ENCODE data around the gene TMPRSS9. TPM values are rescaled to one million over a fixed set of nuclear protein-coding genes. Genes with fewer than 3 reads are reported as not detected.

TMPRSS9 gene
- total and polyA plus RNA-seq, 2 experiments from 2014 or later: not detected

DNA sequence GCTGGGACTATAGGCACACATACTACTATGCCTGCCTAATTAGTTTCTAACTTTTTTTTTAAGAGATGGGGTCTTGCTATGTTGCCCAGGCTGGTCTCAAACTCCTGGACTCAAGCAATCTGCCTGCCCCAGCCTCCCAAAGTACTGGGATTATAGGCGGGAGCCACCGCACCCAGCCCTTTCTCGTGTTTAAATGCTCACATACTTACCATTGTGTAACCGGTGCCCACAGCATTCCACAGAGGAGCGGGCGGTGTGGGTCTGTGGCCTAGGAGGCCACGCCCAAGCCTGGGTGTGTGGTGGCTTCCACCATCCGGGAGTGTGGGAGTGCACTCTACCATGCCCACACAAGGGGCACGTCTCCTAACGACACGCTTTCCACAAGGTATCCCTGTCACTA, 89.0 kb downstream of the TMPRSS9 start:
- DNase-seq (ENCODE audit: low read depth in 1 of 2, low spot score in 1 of 2): no peak
- H3K4me3 ChIP-seq: no peak overlapping the region
- peaks cover 4% of the 10 kb centered on the region for H3K4me1 ChIP-seq (ENCODE audit: low read depth)
- TF ChIP-seq, protein P1, sequence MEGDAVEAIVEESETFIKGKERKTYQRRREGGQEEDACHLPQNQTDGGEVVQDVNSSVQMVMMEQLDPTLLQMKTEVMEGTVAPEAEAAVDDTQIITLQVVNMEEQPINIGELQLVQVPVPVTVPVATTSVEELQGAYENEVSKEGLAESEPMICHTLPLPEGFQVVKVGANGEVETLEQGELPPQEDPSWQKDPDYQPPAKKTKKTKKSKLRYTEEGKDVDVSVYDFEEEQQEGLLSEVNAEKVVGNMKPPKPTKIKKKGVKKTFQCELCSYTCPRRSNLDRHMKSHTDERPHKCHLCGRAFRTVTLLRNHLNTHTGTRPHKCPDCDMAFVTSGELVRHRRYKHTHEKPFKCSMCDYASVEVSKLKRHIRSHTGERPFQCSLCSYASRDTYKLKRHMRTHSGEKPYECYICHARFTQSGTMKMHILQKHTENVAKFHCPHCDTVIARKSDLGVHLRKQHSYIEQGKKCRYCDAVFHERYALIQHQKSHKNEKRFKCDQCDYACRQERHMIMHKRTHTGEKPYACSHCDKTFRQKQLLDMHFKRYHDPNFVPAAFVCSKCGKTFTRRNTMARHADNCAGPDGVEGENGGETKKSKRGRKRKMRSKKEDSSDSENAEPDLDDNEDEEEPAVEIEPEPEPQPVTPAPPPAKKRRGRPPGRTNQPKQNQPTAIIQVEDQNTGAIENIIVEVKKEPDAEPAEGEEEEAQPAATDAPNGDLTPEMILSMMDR (IDR thresholded peaks at IDR 0.05; ENCODE audit: low read depth, low read length): no peak
- no peaks in the 10 kb centered on the region for H3K36me3 ChIP-seq
- H3K27me3 ChIP-seq: no peaks in the 10 kb centered on the region
- H3K9me3 ChIP-seq (ENCODE audit: low read depth): no peaks in the 10 kb centered on the region
- no peak overlapping the region for H3K27ac ChIP-seq

DNA sequence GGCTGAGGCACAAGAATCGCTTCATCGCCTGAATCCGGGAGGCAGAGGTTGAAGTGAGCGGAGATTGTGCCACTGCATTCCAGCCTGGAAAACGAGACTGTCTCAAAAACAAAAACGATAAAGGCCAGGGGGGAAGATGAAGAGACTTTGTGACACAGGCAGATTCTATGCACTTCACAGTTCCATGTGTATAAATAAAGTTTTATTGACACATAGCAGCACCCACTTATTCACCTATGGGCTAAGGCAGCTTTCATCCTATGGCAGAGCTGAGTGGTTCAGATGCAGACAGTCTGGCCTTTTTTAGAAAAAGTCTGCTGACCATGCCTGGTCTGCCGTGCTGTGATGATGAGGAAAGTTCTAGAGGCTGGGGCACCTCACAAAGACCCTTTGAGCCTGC, 91.1 kb downstream of the TMPRSS9 start:
- Histone ChIP-seq H3K9me3 (ENCODE audit: low read depth) (no peaks in the 10 kb centered on the region), H3K4me1 (ENCODE audit: low read depth) (peaks cover 4% of the 10 kb centered on the region), H3K36me3 (no peaks in the 10 kb centered on the region), H3K27ac (peak overlapping the region; percentile 28), H3K4me3 (no peak overlapping the region), H3K27me3 (no peaks in the 10 kb centered on the region)
- TF ChIP-seq, protein P1 (IDR thresholded peaks at IDR 0.05; ENCODE audit: low read depth, low read length): no peak
- DNase-seq (ENCODE audit: low read depth in 1 of 2, low spot score in 1 of 2): no peak

DNA sequence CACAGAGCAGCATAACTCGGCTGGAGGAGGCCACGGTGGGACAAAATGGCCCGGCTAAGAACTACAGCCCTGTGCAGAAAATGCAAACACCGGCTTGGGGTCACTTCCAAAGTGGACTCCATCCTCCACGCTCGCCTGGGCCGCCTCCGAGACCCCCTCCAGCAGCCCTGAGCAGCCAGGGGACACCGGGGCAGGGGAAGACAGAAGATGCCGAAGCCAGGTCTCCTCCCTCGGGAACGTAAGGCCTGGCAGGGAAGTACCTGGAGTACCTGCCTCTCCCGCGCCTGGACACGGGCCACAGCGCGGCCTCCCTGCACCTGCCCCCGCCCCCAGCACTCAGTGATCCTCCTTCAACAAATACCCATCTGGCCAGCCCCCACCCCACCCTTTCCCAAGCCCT, 91.7 kb downstream of the TMPRSS9 start:
- TF ChIP-seq, protein P1 (IDR thresholded peaks at IDR 0.05; ENCODE audit: low read depth, low read length): no peak
- DNase-seq (ENCODE audit: low read depth in 1 of 2, low spot score in 1 of 2): no peak
- Histone ChIP-seq H3K27ac (peak overlapping the region; percentile 28), H3K4me3 (no peak overlapping the region), H3K9me3 (ENCODE audit: low read depth) (no peaks in the 10 kb centered on the region), H3K4me1 (ENCODE audit: low read depth) (no peaks in the 10 kb centered on the region), H3K36me3 (no peaks in the 10 kb centered on the region), H3K27me3 (no peaks in the 10 kb centered on the region)

DNA sequence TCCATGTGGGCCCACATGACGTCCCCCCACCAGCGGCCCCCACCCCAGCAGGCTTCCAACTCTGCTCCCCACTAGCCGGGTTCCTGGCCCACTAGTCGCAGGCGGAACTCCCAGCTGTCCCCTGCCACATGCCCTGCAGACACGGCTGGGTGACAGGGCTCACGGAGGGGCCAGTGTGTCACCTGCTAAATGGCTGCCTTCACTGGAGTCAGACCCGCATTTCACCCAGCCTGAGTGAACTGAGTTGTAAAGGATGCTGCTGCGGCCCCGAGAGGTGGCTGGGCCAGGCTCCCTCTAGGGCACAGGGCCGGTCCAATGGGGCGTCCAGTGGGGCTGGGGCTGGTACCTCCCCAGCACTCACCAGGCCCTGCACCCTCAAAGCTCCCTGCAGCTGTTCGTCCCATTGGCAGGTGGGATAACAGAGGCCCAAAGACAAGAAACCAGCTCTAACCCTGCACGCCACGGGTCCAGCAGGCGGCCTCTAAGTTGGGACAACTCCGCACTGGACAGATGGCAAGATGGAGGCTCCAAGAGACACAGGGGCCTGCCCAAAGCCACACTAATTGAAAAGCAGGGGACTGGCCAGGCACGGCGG, 93.5 kb downstream of the TMPRSS9 start:
- Histone ChIP-seq H3K27me3 (no peaks in the 10 kb centered on the region), H3K4me3 (no peak overlapping the region), H3K36me3 (no peaks in the 10 kb centered on the region), H3K27ac (no peak overlapping the region), H3K9me3 (ENCODE audit: low read depth) (no peaks in the 10 kb centered on the region), H3K4me1 (ENCODE audit: low read depth) (no peaks in the 10 kb centered on the region)
- DNase-seq (ENCODE audit: low read depth in 1 of 2, low spot score in 1 of 2): no peak
- TF ChIP-seq, protein P1 (IDR thresholded peaks at IDR 0.05; ENCODE audit: low read depth, low read length): no peak

DNA sequence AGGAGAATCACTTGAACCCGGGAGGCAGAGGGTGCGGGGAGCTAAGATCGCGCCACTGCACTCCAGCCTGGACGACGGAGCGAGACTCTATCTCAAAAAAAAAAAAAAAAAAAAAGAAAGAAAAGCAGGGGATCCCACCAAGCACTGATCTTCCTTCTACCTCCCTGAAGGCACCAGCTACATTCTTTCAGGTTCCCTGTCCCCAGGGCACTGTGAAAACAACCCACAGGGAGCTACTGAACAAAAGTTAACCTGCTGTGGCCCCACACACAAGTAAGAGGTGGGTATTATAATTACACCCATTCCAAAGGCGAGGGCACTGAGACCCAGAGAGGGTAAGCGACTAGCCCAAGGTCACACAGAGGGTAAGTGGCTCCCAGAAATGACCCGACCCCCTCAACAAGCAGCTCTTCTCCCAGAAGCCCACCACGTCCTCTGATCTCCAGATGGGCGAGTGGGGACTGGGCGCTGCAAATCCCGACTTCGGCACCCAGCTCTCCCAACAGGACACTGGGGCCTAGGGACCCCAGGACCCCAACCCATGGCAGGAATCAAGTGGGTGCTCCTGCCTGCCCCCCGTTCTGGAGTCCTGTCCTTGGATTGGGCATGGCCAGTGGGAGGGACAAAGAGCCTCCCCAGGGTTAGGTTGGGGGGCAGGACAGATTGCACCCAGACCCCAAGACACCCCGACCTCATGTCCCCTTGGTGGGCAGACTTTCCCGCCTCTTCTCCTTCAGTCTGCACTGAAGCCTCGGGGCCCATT, 94.3 kb downstream of the TMPRSS9 start:
- H3K27me3 ChIP-seq: no peaks in the 10 kb centered on the region
- no peak overlapping the region for H3K4me3 ChIP-seq
- H3K9me3 ChIP-seq (ENCODE audit: low read depth): no peaks in the 10 kb centered on the region
- TF ChIP-seq, protein P1 (IDR thresholded peaks at IDR 0.05; ENCODE audit: low read depth, low read length): no peak
- peak overlapping the region; percentile 28 for H3K27ac ChIP-seq
- H3K36me3 ChIP-seq: no peaks in the 10 kb centered on the region
- DNase-seq (ENCODE audit: low read depth in 1 of 2, low spot score in 1 of 2): no peak
- no peaks in the 10 kb centered on the region for H3K4me1 ChIP-seq (ENCODE audit: low read depth)

All from cardiac muscle cell (in vitro differentiated cells and primary cell).